A549 (cell line): ENCODE results near the gene RPS6KA1. TPM values are rescaled to one million over a fixed set of nuclear protein-coding genes. Genes with fewer than 3 reads are reported as not detected.

ENCODE experiments used
- ATAC-seq, 2 experiments: fragments of 200-7000 bp in 1 of 2; fragments of >200 bp in 1 of 2; cut with Nextera tagmentation in 1 of 2; cut with Tn5 transposase in 1 of 2; 3 replicates each; pipeline versions ENCODE4 v1.8.0 to v1.9.1; 2018 to 2020; ENCODE audit warnings: mild to moderate bottlenecking in 1 of 2, moderate library complexity in 1 of 2
- CTCF ChIA-PET: fragments of 300-600 bp; sonication (Branson Sonifier 250); formaldehyde crosslinking; extraction: SDS; loops from one replicate; lab custom pipeline; 2021; ENCODE audit warnings: antibody characterized with exemption, inconsistent platforms; lab: Yijun Ruan, JAX
- POLR2A ChIA-PET: fragments of 350-600 bp; formaldehyde crosslinking; extraction: SDS; loops from one replicate; lab custom pipeline; 2021; ENCODE audit warnings: antibody characterized with exemption, inconsistent platforms; lab: Yijun Ruan, JAX
- DNase-seq, 2 experiments: peaks; one replicate each; pipeline versions ENCODE4 v3.0.0 to v3.0.0-alpha.2; 2011 to 2016; ENCODE audit warnings: low read depth in 1 of 2, low spot score in 1 of 2
- FAIRE-seq: peaks from 2 replicates; lab custom pipeline; 2011; peaks lifted over from hg19 to GRCh38; lab: Jason Lieb, UNC
- H3K27ac ChIP-seq, 2 experiments: fragments of >200 bp; sonication (Bioruptor Twin); formaldehyde crosslinking; 3 replicates each; pipeline ENCODE4 v1.5.1; 2016 to 2017
- H3K4me1 ChIP-seq: fragments of >200 bp; sonication (Bioruptor Twin); formaldehyde crosslinking; 3 replicates; pipeline ENCODE4 v1.6.1; 2016
- H3K4me2 ChIP-seq: fragments of >200 bp; sonication (Bioruptor Twin); formaldehyde crosslinking; 3 replicates; pipeline ENCODE4 v1.6.1; 2016
- H3K4me3 ChIP-seq: fragments of >200 bp; sonication (Bioruptor Twin); formaldehyde crosslinking; 3 replicates; pipeline ENCODE4 v1.5.1; 2016
- H3K9me3 ChIP-seq: fragments of >200 bp; sonication (Bioruptor Twin); formaldehyde crosslinking; 3 replicates; pipeline ENCODE4 v1.6.1; 2016
- BHLHE40 ChIP-seq: IDR thresholded peaks from 2 replicates; pipeline ENCODE4 v1.6.1; 2012; ENCODE audit warnings: low read depth, low read length, inconsistent platforms
- CBX8 ChIP-seq: fragments of 200-600 bp; sonication (generic); IDR thresholded peaks from 2 replicates; pipeline ENCODE4 v1.6.1; 2016
- CEBPB ChIP-seq, 2 experiments: fragments of >200 bp in 1 of 2; sonication (Bioruptor Twin) in 1 of 2; formaldehyde crosslinking in 1 of 2; IDR thresholded peaks; 2 replicates each; pipeline ENCODE4 v1.6.1; 2012 to 2016
- CHD2 ChIP-seq: fragments of 150-350 bp; IDR thresholded peaks from 2 replicates; pipeline ENCODE4 v1.6.1; 2014; ENCODE audit warnings: low read length; ENCODE audit not compliant: partially characterized antibody
- CTCF ChIP-seq: fragments of >200 bp; sonication (Bioruptor Twin); formaldehyde crosslinking; IDR thresholded peaks from 3 replicates; pipeline ENCODE4 v1.5.1; 2016
- EHF ChIP-seq: fragments of 250-450 bp; sonication (Bioruptor Pico); IDR thresholded peaks from 2 replicates; pipeline ENCODE4 v1.5.0; 2020; ENCODE audit warnings: mild to moderate bottlenecking
- EHMT2 ChIP-seq: fragments of 200-600 bp; sonication (generic); IDR thresholded peaks from 2 replicates; pipeline ENCODE4 v1.6.1; 2016; ENCODE audit warnings: antibody characterized with exemption, low read depth, mild to moderate bottlenecking, moderate library complexity
- ELK1 ChIP-seq: fragments of 150-350 bp; IDR thresholded peaks from 2 replicates; pipeline ENCODE4 v1.6.1; 2014; ENCODE audit warnings: low read depth, mild to moderate bottlenecking, low read length
- EP300 ChIP-seq, 2 experiments: fragments of >200 bp; sonication (Bioruptor Twin); formaldehyde crosslinking; IDR thresholded peaks; 2 replicates in 1 of 2; 3 replicates in 1 of 2; pipeline ENCODE4 v1.6.1; 2016 to 2017
- FOSL2 ChIP-seq, 2 experiments: fragments of 450-650 bp in 1 of 2; fragments of >200 bp in 1 of 2; sonication (Bioruptor Twin) in 1 of 2; formaldehyde crosslinking; IDR thresholded peaks; 2 replicates each; pipeline versions ENCODE4 v1.5.0 to v1.6.1; 2016 to 2020; ENCODE audit warnings: mild to moderate bottlenecking in 1 of 2, moderate library complexity in 1 of 2
- FOXS1 ChIP-seq: fragments of 250-450 bp; sonication (Bioruptor Pico); IDR thresholded peaks from 2 replicates; pipeline ENCODE4 v1.5.0; 2020; ENCODE audit warnings: mild to moderate bottlenecking, moderate library complexity
- GATA3 ChIP-seq: IDR thresholded peaks from 2 replicates; pipeline ENCODE4 v1.6.1; 2012; ENCODE audit warnings: borderline replicate concordance
- HDAC2 ChIP-seq: fragments of 200-600 bp; sonication (generic); IDR thresholded peaks from 2 replicates; pipeline ENCODE4 v1.6.1; 2016
- HEYL ChIP-seq: fragments of 250-450 bp; sonication (Bioruptor Pico); IDR thresholded peaks from 2 replicates; pipeline ENCODE4 v1.8.0; 2021; ENCODE audit warnings: mild to moderate bottlenecking, moderate library complexity
- HOXB13 ChIP-seq: fragments of 250-450 bp; sonication (Bioruptor Pico); IDR thresholded peaks from 2 replicates; pipeline ENCODE4 v1.5.0; 2020; ENCODE audit warnings: low read depth, mild to moderate bottlenecking, moderate library complexity
- JUNB ChIP-seq: fragments of >200 bp; sonication (Bioruptor Twin); formaldehyde crosslinking; IDR thresholded peaks from 2 replicates; pipeline ENCODE4 v1.6.1; 2016
- KDM1A ChIP-seq: fragments of 200-600 bp; sonication (generic); IDR thresholded peaks from 2 replicates; pipeline ENCODE4 v1.6.1; 2016; ENCODE audit warnings: low read depth, mild to moderate bottlenecking
- MAX ChIP-seq: IDR thresholded peaks from 2 replicates; pipeline ENCODE4 v1.6.1; 2012
- MAZ ChIP-seq: fragments of 150-350 bp; IDR thresholded peaks from 2 replicates; pipeline ENCODE4 v1.6.1; 2014; ENCODE audit warnings: antibody characterized with exemption, low read depth, low read length, borderline replicate concordance
- MYC ChIP-seq: IDR thresholded peaks from 2 replicates; pipeline ENCODE4 v1.6.1; 2012; ENCODE audit warnings: mild to moderate bottlenecking, inconsistent platforms, low read length, improper control_type of control experiment, borderline replicate concordance
- NFE2L2 ChIP-seq: fragments of 150-350 bp; conservative IDR thresholded peaks from 2 replicates; pipeline ENCODE4 v1.6.1; 2014; ENCODE audit warnings: low read length
- NPAS2 ChIP-seq: fragments of 250-450 bp; sonication (Bioruptor Pico); IDR thresholded peaks from 2 replicates; pipeline ENCODE4 v1.8.0; 2022; ENCODE audit warnings: mild to moderate bottlenecking, moderate library complexity, borderline replicate concordance
- NR3C1 ChIP-seq: fragments of >200 bp; sonication (Bioruptor Twin); formaldehyde crosslinking; IDR thresholded peaks from 3 replicates; pipeline ENCODE4 v1.6.1; 2017
- PBX3 ChIP-seq: IDR thresholded peaks from 2 replicates; pipeline ENCODE4 v1.6.1; 2012
- PHF8 ChIP-seq: fragments of 200-600 bp; sonication (generic); IDR thresholded peaks from 2 replicates; pipeline ENCODE4 v1.6.1; 2016; ENCODE audit warnings: low read depth, mild to moderate bottlenecking, antibody characterized with exemption, moderate library complexity, borderline replicate concordance
- POLR2A ChIP-seq: IDR thresholded peaks from 2 replicates; pipeline ENCODE4 v1.6.1; 2012; ENCODE audit warnings: mild to moderate bottlenecking, low read length
- POLR2AphosphoS2 ChIP-seq: conservative IDR thresholded peaks from 2 replicates; pipeline ENCODE4 v1.6.1; 2012; ENCODE audit warnings: low read length, improper control_type of control experiment, inconsistent platforms
- RARB ChIP-seq: fragments of 250-450 bp; sonication (Bioruptor Pico); IDR thresholded peaks from 2 replicates; pipeline ENCODE4 v1.8.0; 2021; ENCODE audit warnings: mild to moderate bottlenecking, moderate library complexity
- RCOR1 ChIP-seq: fragments of 150-350 bp; IDR thresholded peaks from 2 replicates; pipeline ENCODE4 v1.6.1; 2014; ENCODE audit warnings: antibody characterized with exemption, low read length, low read depth
- SMC3 ChIP-seq: fragments of >200 bp; sonication (Bioruptor Twin); formaldehyde crosslinking; IDR thresholded peaks from 3 replicates; pipeline ENCODE4 v1.6.1; 2018; ENCODE audit warnings: inconsistent platforms
- TP53 ChIP-seq: fragments of 250-450 bp; sonication (Bioruptor Pico); IDR thresholded peaks from 2 replicates; pipeline ENCODE4 v1.5.0; 2021; ENCODE audit warnings: mild to moderate bottlenecking, moderate library complexity
- ZFP36 ChIP-seq: fragments of 450-650 bp; IDR thresholded peaks from 2 replicates; pipeline ENCODE4 v1.6.1; 2014; ENCODE audit warnings: borderline replicate concordance; ENCODE audit not compliant: partially characterized antibody
- ZSCAN20 ChIP-seq: fragments of 250-450 bp; sonication (Bioruptor Pico); IDR thresholded peaks from 2 replicates; pipeline ENCODE4 v1.8.0; 2022; ENCODE audit warnings: mild to moderate bottlenecking, moderate library complexity
- WGBS: methylation state at CpG from one replicate; pipeline ENCODE4 v1.1.6; 2017; ENCODE audit errors: missing lambda C conversion rate; 5-methylcytosine and 5-hydroxymethylcytosine counted together
- polyA plus RNA-seq, 4 experiments: library from polyadenylated mRNA; depleted of rRNA in 3 of 4; stranded (reverse); fragments of >200 nt; fragmentation: RNase III in 1 of 4; extraction: RNeasy Plus Mini Kit Qiagen cat#74134 plus additional on column Dnase treatment in 1 of 4; gene quantifications; 2 replicates in 3 of 4; 3 replicates in 1 of 4; pipeline ENCODE4 v1.2.3, GENCODE V29; 2011 to 2017
- TF ChIP-seq, protein P1 (sequence below): fragments of >200 bp; sonication (Bioruptor Twin); formaldehyde crosslinking; IDR thresholded peaks from 2 replicates; pipeline ENCODE4 v1.6.1; 2016

The RPS6KA1 gene
- polyA plus RNA-seq, 2 of the 4 experiments (the other 2 are of a cell fraction): 9.8 to 12.4 TPM

DNA sequence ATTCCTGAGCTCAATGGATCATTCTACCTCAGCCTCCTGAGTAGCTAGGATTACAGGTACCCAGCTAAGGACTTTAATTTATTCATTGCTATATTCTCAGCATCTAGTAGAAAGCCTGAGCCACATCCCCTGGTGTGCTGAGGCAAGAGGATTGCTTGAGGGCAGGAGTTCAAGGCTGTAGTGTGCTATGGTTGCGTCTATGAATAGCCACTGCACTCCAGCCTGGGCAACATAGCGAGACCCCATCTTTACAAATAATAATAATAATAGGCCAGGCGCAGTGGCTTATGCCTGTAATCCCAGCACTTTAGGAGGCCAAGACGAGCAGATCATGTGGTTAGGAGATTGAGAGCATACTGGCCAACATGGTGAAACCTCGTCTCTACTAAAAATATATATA, 3.3 kb upstream of the RPS6KA1 start:
- no peak overlapping the region for H3K4me2 ChIP-seq
- ATAC-seq (no peak), DNase-seq (no peak), FAIRE-seq (no peak)
- peaks cover 14% of the 10 kb centered on the region for H3K4me1 ChIP-seq
- TF ChIP-seq NFE2L2 (no peak), HDAC2 (no peak), EHF (CRISPR knock-in tag) (no peak), HEYL (CRISPR knock-in tag) (no peak), ZSCAN20 (no peak), RARB (CRISPR knock-in tag) (no peak), CTCF (no peak), NR3C1 (no peak), PHF8 (no peak), TP53 (CRISPR knock-in tag) (no peak), NPAS2 (no peak), BHLHE40 (no peak), RCOR1 (no peak), JUNB (no peak), POLR2A (no peak), PBX3 (no peak), SMC3 (no peak)
- TF ChIP-seq, protein P1, sequence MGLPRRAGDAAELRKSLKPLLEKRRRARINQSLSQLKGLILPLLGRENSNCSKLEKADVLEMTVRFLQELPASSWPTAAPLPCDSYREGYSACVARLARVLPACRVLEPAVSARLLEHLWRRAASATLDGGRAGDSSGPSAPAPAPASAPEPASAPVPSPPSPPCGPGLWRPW: no peak
- WGBS: 78% methylated on average over 5 of the region's 5 CpGs
- ChIA-PET POLR2A (no interaction called here), CTCF (interaction anchor here (2.4 kb wide), 1 partner anchor 26 kb away, joined by 13 read pairs; no protein-coding TSS in a partner anchor)
- H3K27ac ChIP-seq: no peak overlapping the region
- no peaks in the 10 kb centered on the region for H3K9me3 ChIP-seq
- no peak overlapping the region for H3K4me3 ChIP-seq

DNA sequence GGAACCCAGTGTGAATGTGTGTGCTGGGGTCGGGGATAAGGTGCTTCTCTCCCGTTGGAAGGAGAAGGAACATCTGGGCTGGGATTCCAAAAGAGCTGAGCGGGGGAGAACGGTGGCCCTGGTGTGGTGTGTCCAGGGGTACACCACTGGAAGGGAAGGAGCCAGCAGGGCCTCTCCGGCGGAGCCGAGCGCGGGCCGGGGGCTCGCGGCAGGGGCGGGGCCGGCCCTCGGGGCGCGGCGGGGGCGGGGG, 231 bp upstream of the RPS6KA1 start:
- CTCF ChIA-PET: interaction anchor here (2.2 to 2.9 kb wide), 2 partner anchors 9 to 30 kb away, joined by 6 to 25 read pairs; no protein-coding TSS in a partner anchor
- TF ChIP-seq KDM1A (no peak), PHF8 (0 out of 2 replicates have a peak, but pooled peaks have one; percentile 18), ELK1 (no peak), CEBPB (IDR thresholded peaks at IDR 0.05) (no peak), NPAS2 (no peak), MAZ (no peak), NFE2L2 (no peak)
- TF ChIP-seq, all 56 proteins: peak for 1
- FAIRE-seq (no peak), ATAC-seq (peak; percentile 5 to 57; a peak in 5 of 6 replicates), DNase-seq (no peak)
- WGBS: 12% methylated on average over 4 of the region's 19 CpGs
- Histone ChIP-seq H3K9me3 (no peaks in the 10 kb centered on the region), H3K4me2 (peak overlapping the region; percentile 93), H3K27ac (peak overlapping the region; percentile 72 to 92), H3K4me3 (peak overlapping the region; percentile 58), H3K4me1 (peaks cover 21% of the 10 kb centered on the region)
- POLR2A ChIA-PET: interaction anchor here (1.7 kb wide), 1 partner anchor 29 kb away, joined by 25 read pairs; no protein-coding TSS in a partner anchor

- TF ChIP-seq KDM1A (no peak), MAX (no peak), NFE2L2 (no peak), CBX8 (no peak), EP300 (IDR thresholded peaks at IDR 0.05) (no peak), POLR2AphosphoS2 (no peak), SMC3 (no peak), HOXB13 (CRISPR knock-in tag) (no peak), FOSL2 (IDR thresholded peaks at IDR 0.05) (no peak), FOSL2 (CRISPR knock-in tag; IDR thresholded peaks at IDR 0.05) (no peak), CHD2 (no peak), FOXS1 (CRISPR knock-in tag) (no peak), POLR2A (no peak), RCOR1 (no peak), JUNB (no peak), GATA3 (no peak), ZFP36 (no peak), EHMT2 (no peak), MYC (no peak)
- Histone ChIP-seq H3K9me3 (no peaks in the 10 kb centered on the region), H3K27ac (peak overlapping the region; percentile 72 to 92), H3K4me3 (peak overlapping the region; percentile 58), H3K4me2 (peak overlapping the region; percentile 93), H3K4me1 (peaks cover 21% of the 10 kb centered on the region)
- ChIA-PET CTCF (interaction anchor here (0.6 to 2.9 kb wide), 5 partner anchors 21 to 280 kb away, joined by 3 to 25 read pairs (median 6); no protein-coding TSS in a partner anchor), POLR2A (interaction anchor here (0.6 to 1.7 kb wide), 2 partner anchors 30 to 58 kb away, joined by 3 to 25 read pairs; partner anchors contain the start of gene HMGN2)
- DNase-seq: peak in 1 of 2 experiments; percentile 38
- ATAC-seq: peak; percentile 28 to 57; a peak in 4 of 6 replicates
- 4% methylated on average over 6 of the region's 8 CpGs for WGBS
- no peak for FAIRE-seq
Measured at GRCh38 chr1:26530410-26530894, 891 bp downstream of the RPS6KA1 start.
